Measurements from ENCODE around the gene ETV5.
"Not testable (repeated sequence)": the region's sequence is repeated elsewhere in the genome, so short reads cannot be mapped to it uniquely, and the experiment has no call there.

The ETV5 gene

GRCh38 chr3:186021673-186022362, 87.1 kb downstream of the ETV5 start:
- no peak for DNase-seq (ENCODE audit: low read depth)

DNA sequence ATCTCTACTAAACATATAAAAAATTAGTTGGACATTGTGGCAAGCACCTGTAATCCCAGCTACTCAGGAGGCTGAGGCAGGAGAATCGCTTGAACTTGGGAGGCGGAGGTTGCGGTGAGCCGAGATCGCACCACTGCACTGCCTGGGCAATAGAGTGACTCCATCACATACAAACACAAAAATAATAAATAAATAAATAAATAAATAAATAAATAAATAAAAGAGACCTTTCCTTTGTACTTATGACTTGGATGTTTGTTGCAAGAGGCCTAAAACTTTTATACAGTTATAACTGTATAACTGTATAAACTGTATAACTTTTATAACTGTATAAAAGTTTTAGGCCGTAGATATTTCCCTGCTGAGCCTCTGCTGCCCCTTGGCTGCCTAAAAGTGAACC, 87.6 kb downstream of the ETV5 start:
- DNase-seq (ENCODE audit: low read depth): not testable (repeated sequence)

- not testable (repeated sequence) for DNase-seq (ENCODE audit: low read depth)
Measured at GRCh38 chr3:186019288-186019687, 89.6 kb downstream of the ETV5 start.

DNA sequence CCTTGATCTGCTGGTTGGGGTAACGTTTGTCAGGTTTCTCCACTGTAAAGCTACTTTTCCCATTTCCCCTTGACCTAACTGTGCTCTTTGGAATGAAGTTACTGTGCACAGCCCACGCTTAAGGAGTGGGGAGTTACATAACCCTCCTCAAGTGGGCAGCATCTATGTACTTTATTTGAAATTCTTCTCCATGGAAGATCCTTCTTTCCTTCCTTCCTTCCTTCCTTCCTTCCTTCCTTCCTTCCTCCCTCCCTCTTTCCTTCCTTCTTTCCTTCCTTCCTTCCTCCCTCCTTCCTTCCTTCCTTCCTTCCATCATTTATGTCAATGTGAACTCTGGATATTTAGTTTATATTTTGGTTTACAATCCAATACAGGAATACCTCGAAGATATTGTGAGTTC, 94.0 kb downstream of the ETV5 start:
- DNase-seq (ENCODE audit: low read depth): no peak

- no peak for DNase-seq (ENCODE audit: low read depth)
Measured at GRCh38 chr3:186013312-186013711, 95.6 kb downstream of the ETV5 start.

GRCh38 chr3:186012137-186012536, 96.8 kb downstream of the ETV5 start:
- DNase-seq (ENCODE audit: low read depth): no peak

DNA sequence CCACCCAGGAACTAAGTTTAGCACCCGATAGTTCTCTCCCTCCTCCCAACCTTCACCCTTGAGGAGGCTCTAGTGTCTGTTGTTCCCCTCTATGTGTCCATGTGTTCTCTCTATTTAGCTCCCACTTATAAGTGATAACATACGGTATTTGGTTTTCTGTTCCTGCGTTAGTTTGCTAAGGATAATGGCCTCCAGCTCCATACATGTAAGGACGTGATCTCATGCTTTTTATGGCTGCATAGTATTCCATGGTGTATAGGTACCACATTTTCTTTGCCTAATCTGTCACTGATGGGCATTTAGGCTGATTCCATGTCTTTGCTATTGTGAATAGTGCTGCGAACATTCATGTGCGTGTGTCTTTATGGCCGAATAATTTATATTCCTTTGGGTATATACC, 104.2 kb downstream of the ETV5 start:
- DNase-seq (ENCODE audit: low read depth): no peak

- no peak for DNase-seq (ENCODE audit: low read depth)
Measured at GRCh38 chr3:186004209-186004608, 104.7 kb downstream of the ETV5 start.

DNA sequence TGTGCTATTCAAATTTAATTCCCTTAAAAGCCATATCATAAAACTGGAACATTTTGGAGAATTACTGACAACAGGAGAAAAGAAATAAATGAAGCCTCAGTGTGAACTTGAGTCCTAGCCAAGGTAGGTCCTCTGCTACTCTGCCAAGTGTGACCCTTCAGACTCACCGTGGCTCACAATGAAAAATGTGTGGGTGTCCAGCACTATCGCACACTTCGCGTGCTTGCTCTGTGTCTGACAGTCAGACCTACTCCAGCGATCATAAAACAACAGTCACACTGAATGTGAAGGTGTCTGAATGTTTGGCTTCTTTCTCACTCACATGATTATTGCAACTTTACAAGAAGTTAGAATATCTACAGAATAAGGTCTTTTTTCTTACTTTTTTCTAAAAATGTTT, 105.3 kb downstream of the ETV5 start:
- no peak for DNase-seq (ENCODE audit: low read depth)

DNA sequence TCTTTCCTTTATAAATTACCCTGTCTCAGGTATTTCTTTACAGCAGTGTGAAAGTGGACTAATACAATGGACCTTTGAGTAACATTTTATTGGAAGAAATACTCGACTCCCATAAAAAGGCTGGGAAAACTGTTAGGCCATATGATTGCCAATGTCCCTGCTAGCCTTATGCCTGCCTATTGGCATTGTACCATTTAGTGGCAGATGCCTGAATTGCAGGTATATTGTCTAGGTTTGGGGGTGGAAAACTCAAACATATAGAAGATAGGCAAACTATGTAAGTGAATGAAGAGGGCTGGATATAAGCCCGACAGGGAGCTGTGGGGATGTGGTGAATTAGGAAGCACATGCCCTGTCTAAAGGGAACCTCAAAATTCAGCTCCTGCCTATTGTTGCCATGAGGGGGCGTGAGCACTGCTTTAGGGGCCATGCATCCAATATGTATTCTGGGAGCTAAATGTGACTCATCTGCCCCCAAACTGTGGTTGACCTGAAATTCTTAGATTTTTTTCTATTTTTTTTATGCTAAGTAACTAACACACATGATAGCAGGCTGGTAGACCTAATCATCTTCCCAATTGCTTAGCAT, 105.9 kb downstream of the ETV5 start:
- DNase-seq (ENCODE audit: low read depth): no peak

DNA sequence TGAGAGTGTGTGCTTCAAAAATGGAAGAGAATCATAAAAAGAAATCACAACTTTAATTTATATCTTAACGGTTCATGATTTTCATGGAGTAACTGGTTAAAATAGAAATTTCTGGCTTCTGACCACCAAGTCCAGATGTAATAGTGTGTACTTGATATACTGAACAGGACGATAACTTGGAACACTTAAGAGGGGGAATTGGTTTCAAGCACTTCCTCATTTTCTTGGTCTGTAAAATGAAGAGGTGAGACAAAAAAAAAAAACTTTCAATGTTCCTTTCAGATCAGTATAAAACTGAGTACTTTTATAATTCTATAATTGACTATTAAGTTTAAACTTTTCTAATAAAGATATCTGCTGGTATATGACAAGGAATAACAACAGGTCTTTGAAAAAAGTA, 107.0 kb downstream of the ETV5 start:
- DNase-seq (ENCODE audit: low read depth): no peak

DNA sequence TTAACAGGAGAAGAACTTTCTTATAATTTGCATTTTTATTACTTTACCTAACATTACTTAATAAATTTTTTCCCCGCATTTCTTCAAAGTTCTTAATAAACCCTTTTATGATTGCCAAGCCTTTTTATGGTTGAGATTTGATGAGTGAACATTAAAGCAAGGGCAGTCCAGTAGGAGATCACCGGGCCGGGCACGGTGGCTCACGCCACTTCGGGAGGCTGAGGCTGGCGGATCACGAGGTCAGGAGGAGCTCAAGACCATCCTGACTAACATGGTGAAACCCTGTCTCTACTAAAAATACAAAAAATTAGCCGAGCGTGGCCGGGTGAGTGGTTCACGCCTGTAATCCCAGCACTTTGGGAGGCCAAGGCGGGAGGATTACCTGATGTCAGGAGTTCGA, 109.7 kb downstream of the ETV5 start:
- DNase-seq (ENCODE audit: low read depth): no peak

DNA sequence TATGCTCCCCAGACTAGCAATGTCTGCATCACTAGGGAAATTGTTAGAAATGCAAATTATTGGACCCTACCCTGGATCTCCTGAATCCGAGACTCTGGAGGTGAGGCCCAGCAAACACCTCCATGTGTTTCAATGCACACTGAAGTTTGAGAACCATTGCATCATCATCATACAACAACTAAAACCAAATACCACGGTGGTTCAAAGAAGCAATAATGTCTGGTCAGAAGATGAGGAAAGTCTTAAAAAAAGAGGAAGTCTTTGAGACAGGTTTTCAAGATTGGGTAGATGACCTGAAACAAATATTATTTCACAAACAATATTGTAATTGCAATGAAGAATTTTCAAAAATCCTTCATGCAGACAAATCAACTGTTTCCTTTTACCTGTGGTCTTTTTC, 110.8 kb downstream of the ETV5 start:
- DNase-seq (ENCODE audit: low read depth): no peak

DNA sequence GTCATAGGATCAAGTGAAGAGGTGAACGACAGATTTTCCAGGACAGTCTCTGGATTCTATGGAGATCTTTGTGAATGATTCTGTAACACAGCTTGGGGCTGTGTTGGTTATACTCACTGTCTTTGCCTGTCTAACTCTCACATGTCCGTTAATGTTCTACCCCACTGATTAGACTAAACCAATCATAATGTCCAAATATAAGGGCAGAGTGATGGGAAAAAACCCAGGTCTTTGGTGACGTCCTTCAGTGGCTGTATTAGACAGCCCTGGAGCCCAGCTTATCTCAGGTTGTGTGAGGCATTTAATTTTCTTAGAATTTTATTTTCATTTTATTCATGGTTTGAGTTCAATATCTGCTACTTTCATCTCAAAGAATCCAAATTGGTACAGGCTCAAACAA, 111.8 kb downstream of the ETV5 start:
- DNase-seq (ENCODE audit: low read depth): no peak
